GM23248 (cell line): ENCODE data around the gene BICDL2. TPM values are rescaled to one million over a fixed set of nuclear protein-coding genes. Genes with fewer than 3 reads are reported as not detected.

ENCODE experiments used
- DNase-seq: peaks from one replicate; pipeline ENCODE4 v3.0.0-alpha.2; 2015
- H2AFZ ChIP-seq: fragments of 200-600 bp; sonication (generic); 2 replicates; pipeline ENCODE4 v1.6.1; 2016; ENCODE audit warnings: antibody characterized with exemption
- H3F3A ChIP-seq: fragments of 200-600 bp; sonication (generic); 2 replicates; pipeline ENCODE4 v1.6.1; 2016; ENCODE audit warnings: mild to moderate bottlenecking, antibody characterized with exemption, mixed run types; ENCODE audit not compliant: insufficient read depth
- H3K27ac ChIP-seq: fragments of 200-600 bp; sonication (generic); 2 replicates; pipeline ENCODE4 v1.5.1; 2016; ENCODE audit warnings: mild to moderate bottlenecking
- H3K27me3 ChIP-seq: fragments of 200-600 bp; sonication (generic); replicated peaks from 2 replicates; pipeline ENCODE4 v1.6.1; 2016; ENCODE audit warnings: mild to moderate bottlenecking; ENCODE audit not compliant: insufficient read depth
- H3K36me3 ChIP-seq: fragments of 200-600 bp; sonication (generic); 2 replicates; pipeline ENCODE4 v1.6.1; 2016; ENCODE audit warnings: low read depth, mild to moderate bottlenecking
- H3K4me1 ChIP-seq: fragments of 200-600 bp; sonication (generic); 2 replicates; pipeline ENCODE4 v1.6.1; 2016; ENCODE audit warnings: mild to moderate bottlenecking; ENCODE audit not compliant: insufficient read depth
- H3K4me2 ChIP-seq: fragments of 200-600 bp; sonication (generic); one replicate; pipeline ENCODE4 v1.6.1; 2016; ENCODE audit warnings: mild to moderate bottlenecking; ENCODE audit not compliant: unreplicated experiment
- H3K4me3 ChIP-seq: fragments of 200-600 bp; sonication (generic); 2 replicates; pipeline ENCODE4 v1.5.1; 2016; ENCODE audit warnings: mild to moderate bottlenecking
- H3K79me2 ChIP-seq: fragments of 200-600 bp; sonication (generic); 2 replicates; pipeline ENCODE4 v1.6.1; 2016; ENCODE audit warnings: mild to moderate bottlenecking; ENCODE audit not compliant: insufficient read depth
- H3K9ac ChIP-seq: fragments of 200-600 bp; sonication (generic); 2 replicates; pipeline ENCODE4 v1.6.1; 2016; ENCODE audit warnings: mild to moderate bottlenecking
- H3K9me2 ChIP-seq: fragments of 200-600 bp; sonication (generic); 2 replicates; pipeline ENCODE4 v1.6.1; 2016; ENCODE audit warnings: mixed run types, mild to moderate bottlenecking, moderate library complexity; ENCODE audit not compliant: insufficient read depth
- H3K9me3 ChIP-seq: fragments of 200-600 bp; sonication (generic); one replicate; pipeline ENCODE4 v1.6.1; 2017; ENCODE audit warnings: low read depth
- H4K20me1 ChIP-seq: fragments of 200-600 bp; sonication (generic); 2 replicates; pipeline ENCODE4 v1.6.0; 2016; ENCODE audit not compliant: insufficient read depth
- EZH2 ChIP-seq: fragments of 200-600 bp; sonication (generic); IDR thresholded peaks from 2 replicates; pipeline ENCODE4 v1.6.1; 2018; ENCODE audit warnings: antibody characterized with exemption, mild to moderate bottlenecking; ENCODE audit not compliant: insufficient read depth, poor library complexity, severe bottlenecking
- EZH2phosphoT487 ChIP-seq: fragments of 200-600 bp; sonication (generic); IDR thresholded peaks from 2 replicates; pipeline ENCODE4 v1.6.1; 2018; ENCODE audit warnings: antibody characterized with exemption, moderate library complexity, mild to moderate bottlenecking, low read depth; ENCODE audit not compliant: insufficient read depth
- WGBS, 2 experiments: methylation state at CpG; one replicate each; pipeline ENCODE4 v1.1.6; 2015 to 2017; ENCODE audit warnings: low lambda C conversion rate in 2 of 2, low coverage in 1 of 2; ENCODE audit errors: missing lambda C conversion rate in 2 of 2; 5-methylcytosine and 5-hydroxymethylcytosine counted together
- in situ Hi-C: fragments of 300-500 bp; cut with MboI; formaldehyde crosslinking; loops from 2 replicates; pipeline ENCODE4 v1.15.0; 2020
- polyA plus RNA-seq: library from polyadenylated mRNA; unstranded; fragments of >200 nt; fragmentation: Nextera tagmentation; extraction: Ambion mirVana; gene quantifications from 2 replicates; pipeline ENCODE4 v1.2.1, GENCODE V29; 2016
- total RNA-seq: library from RNA; depleted of rRNA; stranded (reverse); fragments of >200 nt; shearing (Covaris generic); gene quantifications from 2 replicates; pipeline ENCODE4 v1.2.3, GENCODE V29; 2014

BICDL2 gene
- total and polyA plus RNA-seq, 2 experiments from 2014 or later: 0.11 to 0.63 TPM

DNA sequence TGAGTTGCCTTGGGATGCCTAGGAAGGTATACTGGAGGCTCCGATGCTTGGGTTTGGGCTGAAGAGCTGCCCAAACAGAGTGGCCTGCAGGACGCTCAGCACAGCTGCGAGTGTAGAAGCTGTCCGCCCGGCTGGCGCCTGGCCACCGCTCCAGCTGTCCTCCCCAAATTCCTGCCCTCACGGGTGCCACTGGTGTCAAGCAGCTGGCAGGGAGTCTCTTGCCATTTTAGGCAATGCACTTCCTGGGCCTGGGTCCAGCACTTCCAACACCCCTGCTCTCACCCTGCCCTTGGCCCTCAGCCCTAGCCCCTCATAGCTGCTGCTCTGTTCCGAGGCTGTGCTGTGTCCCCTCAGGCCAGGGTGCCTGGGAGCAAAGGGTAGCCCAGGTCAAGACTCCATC lies 51.3 kb downstream of the BICDL2 start:
- no peaks in the 10 kb centered on the region for H3K79me2 ChIP-seq
- H3K4me3 ChIP-seq: no peak overlapping the region
- H3K9ac ChIP-seq: no peak overlapping the region
- no peaks in the 10 kb centered on the region for H3K9me2 ChIP-seq
- H3K4me2 ChIP-seq: no peak overlapping the region
- TF ChIP-seq EZH2 (no peak), EZH2phosphoT487 (no peak)
- in situ Hi-C loops: no loop called here
- DNase-seq: no peak
- WGBS, 2 experiments: 86 to 90% methylated on average over 7 to 8 of the region's 9 CpGs
- no peaks in the 10 kb centered on the region for H4K20me1 ChIP-seq
- no peaks in the 10 kb centered on the region for H3K36me3 ChIP-seq
- H2AFZ ChIP-seq: no peak overlapping the region
- H3K27ac ChIP-seq: no peak overlapping the region
- no peaks in the 10 kb centered on the region for H3F3A ChIP-seq
- H3K9me3 ChIP-seq: no peaks in the 10 kb centered on the region
- H3K27me3 ChIP-seq: no peaks in the 10 kb centered on the region; the same call in 1 of the 2 replicates
- no peaks in the 10 kb centered on the region for H3K4me1 ChIP-seq

DNA sequence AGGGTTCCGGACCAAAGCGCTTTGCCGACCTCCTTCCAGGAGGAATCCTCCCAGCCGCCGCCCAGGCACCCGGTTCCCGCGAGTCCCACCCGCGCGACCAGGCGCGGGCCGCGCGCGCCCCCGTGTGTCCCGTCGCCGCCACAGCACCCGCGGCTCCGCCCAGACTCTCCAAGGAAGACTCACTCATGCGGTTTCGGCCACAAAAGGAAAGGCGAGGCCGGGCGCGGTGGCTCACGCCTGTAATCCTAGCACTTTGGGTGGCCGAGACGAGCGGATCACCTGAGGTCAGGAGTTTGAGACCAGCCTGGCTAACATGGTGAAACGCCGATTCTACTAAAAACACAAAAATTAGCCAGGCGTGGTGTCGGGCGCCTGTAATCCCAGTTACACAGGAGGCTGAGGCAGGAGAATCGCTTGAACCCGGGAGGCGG lies 53.0 kb downstream of the BICDL2 start:
- Histone ChIP-seq H3K4me1 (no peaks in the 10 kb centered on the region), H3F3A (no peaks in the 10 kb centered on the region), H3K4me3 (peak overlapping the region; percentile 43; the same call in 1 of the 2 replicates), H3K4me2 (peak overlapping the region; percentile 55), H3K9me2 (no peaks in the 10 kb centered on the region), H3K27ac (0 out of 2 replicates have a peak overlapping the region, but pooled peaks have one; percentile 18), H3K36me3 (no peaks in the 10 kb centered on the region), H2AFZ (peak overlapping the region; percentile 50), H3K9ac (peak overlapping the region; percentile 51), H3K9me3 (no peaks in the 10 kb centered on the region), H3K79me2 (no peaks in the 10 kb centered on the region), H3K27me3 (no peaks in the 10 kb centered on the region), H4K20me1 (no peaks in the 10 kb centered on the region)
- TF ChIP-seq EZH2phosphoT487 (no peak), EZH2 (no peak)
- in situ Hi-C loops: no loop called here
- peak; percentile 93 for DNase-seq
- WGBS, 2 experiments: 10 to 13% methylated on average over 29 to 35 of the region's 42 CpGs

DNA sequence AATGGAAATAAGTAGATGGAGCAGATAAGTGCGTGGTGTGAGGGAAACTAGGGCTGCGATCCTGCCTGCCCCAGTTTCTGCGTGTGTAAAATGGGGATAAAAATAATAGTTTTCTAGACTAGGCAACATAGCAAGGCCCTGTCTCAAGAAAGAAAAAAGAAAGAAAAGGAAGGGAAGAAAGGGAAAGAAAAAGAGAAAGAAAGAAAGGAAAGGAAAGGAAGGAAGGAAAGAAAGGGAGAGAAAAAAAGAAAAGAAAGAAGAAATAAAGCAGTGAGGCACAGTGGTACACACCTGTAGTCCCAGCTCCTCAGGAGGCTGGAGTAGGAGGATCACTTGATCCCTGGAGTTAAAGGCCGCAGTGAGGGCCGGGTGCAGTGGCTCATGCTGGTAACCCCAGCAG lies 54.3 kb downstream of the BICDL2 start:
- H3K9ac ChIP-seq: no peak overlapping the region
- no peak overlapping the region for H3K27ac ChIP-seq
- H3K9me3 ChIP-seq: no peaks in the 10 kb centered on the region
- no peaks in the 10 kb centered on the region for H3K9me2 ChIP-seq
- 99% methylated on average over 5 of the region's 5 CpGs for WGBS, 2 experiments
- no peak for DNase-seq
- no peaks in the 10 kb centered on the region for H4K20me1 ChIP-seq
- no peak overlapping the region for H2AFZ ChIP-seq
- no peaks in the 10 kb centered on the region for H3F3A ChIP-seq
- H3K79me2 ChIP-seq: no peaks in the 10 kb centered on the region
- no peak overlapping the region for H3K4me2 ChIP-seq
- no peaks in the 10 kb centered on the region for H3K4me1 ChIP-seq
- in situ Hi-C loops: no loop called here
- TF ChIP-seq EZH2phosphoT487 (no peak), EZH2 (no peak)
- H3K27me3 ChIP-seq: no peaks in the 10 kb centered on the region
- H3K36me3 ChIP-seq: no peaks in the 10 kb centered on the region
- H3K4me3 ChIP-seq: no peak overlapping the region

DNA sequence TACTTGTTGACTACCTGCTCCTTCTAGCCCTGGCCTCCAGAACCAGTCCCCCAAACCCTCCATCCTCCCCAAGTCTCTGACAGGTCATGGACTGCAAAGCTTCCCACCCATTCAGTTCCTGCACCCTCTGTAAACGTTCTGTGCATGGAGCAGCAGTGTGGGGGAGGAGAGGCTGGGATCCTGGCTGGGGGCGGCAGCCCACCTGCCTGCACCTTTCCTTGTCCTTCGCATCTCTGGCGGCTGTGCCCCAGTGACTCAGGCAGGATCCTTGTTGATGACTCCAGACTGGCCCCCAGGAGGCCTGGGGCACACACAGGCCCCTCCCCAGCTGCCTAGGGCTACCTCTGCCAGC lies 54.9 kb downstream of the BICDL2 start:
- in situ Hi-C loops: no loop called here
- no peak for DNase-seq
- Histone ChIP-seq H4K20me1 (no peaks in the 10 kb centered on the region), H3K4me3 (no peak overlapping the region), H3K9me3 (no peaks in the 10 kb centered on the region), H3F3A (no peaks in the 10 kb centered on the region), H2AFZ (no peak overlapping the region), H3K27ac (no peak overlapping the region), H3K4me1 (no peaks in the 10 kb centered on the region), H3K4me2 (no peak overlapping the region), H3K27me3 (no peaks in the 10 kb centered on the region), H3K9me2 (no peaks in the 10 kb centered on the region), H3K9ac (no peak overlapping the region), H3K79me2 (no peaks in the 10 kb centered on the region), H3K36me3 (no peaks in the 10 kb centered on the region)
- no peak for TF ChIP-seq EZH2
- TF ChIP-seq EZH2phosphoT487: no peak
- WGBS, 2 experiments: 65 to 69% methylated on average over 4 of the region's 4 CpGs
